ENCODE results near the gene ASGR1.

DNA sequence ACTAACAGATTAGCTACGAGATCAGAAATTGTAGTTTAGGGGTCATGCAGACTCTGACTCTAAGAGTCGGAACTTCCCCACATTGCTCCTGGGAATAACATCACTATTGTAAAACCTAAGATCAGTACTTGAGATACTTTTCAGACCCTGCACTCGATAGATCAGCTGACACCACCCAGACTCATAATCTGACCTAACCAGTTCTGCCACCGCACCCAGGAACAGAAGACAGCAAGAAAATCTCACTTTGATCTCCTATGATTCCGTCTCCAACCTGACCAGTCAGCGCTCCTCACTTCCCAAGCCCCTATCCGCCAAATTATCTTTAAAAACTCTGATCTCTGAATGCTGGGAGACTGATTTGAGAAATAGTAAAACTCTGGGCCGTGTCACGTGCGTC is 37.3 kb downstream of the ASGR1 start:
- TF ChIP-seq, protein P1, sequence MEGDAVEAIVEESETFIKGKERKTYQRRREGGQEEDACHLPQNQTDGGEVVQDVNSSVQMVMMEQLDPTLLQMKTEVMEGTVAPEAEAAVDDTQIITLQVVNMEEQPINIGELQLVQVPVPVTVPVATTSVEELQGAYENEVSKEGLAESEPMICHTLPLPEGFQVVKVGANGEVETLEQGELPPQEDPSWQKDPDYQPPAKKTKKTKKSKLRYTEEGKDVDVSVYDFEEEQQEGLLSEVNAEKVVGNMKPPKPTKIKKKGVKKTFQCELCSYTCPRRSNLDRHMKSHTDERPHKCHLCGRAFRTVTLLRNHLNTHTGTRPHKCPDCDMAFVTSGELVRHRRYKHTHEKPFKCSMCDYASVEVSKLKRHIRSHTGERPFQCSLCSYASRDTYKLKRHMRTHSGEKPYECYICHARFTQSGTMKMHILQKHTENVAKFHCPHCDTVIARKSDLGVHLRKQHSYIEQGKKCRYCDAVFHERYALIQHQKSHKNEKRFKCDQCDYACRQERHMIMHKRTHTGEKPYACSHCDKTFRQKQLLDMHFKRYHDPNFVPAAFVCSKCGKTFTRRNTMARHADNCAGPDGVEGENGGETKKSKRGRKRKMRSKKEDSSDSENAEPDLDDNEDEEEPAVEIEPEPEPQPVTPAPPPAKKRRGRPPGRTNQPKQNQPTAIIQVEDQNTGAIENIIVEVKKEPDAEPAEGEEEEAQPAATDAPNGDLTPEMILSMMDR (conservative IDR thresholded peaks at IDR 0.05; ENCODE audit: low read length) = no peak
- TF ChIP-seq EZH2phosphoT487 (IDR thresholded peaks at IDR 0.05; ENCODE audit: borderline replicate concordance, low read depth, low read length) = no peak

Measured in OCI-LY7 (cell line).